ENCODE results near the gene SERPINA6.
"Not testable (repeated sequence)": the region's sequence is repeated elsewhere in the genome, so short reads cannot be mapped to it uniquely, and the experiment has no call there.

Gene SERPINA6

DNA sequence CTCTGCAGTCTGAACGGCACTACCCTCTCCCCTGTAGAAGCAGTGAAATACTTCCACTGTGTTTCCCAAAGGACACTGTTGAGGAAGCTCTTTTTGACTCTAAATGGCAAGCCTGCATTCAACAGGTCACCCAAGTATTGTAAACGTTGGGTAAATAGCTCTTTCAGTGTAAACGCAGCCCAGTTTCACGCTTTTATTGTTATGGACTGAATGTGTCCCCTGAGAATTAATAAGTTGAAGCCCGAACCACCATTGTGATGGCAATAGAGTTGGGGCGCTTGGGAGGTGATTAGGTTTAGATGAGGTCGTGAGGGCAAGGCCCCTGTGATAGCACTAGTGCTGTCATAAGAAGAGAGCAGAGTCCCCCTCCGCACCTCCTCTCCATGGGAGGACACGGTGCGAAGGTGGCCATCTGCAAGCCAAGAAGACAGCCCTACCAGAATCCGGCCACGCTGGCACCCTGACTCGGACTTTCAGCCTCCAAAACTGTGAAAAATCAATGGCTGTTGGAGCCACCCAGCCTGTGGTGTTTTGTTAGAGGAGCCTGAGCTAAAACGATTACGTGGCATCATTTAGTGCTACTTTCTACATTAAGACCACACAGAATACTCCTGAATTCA, 31.1 kb downstream of the SERPINA6 start:
- DNase-seq = no peak

DNA sequence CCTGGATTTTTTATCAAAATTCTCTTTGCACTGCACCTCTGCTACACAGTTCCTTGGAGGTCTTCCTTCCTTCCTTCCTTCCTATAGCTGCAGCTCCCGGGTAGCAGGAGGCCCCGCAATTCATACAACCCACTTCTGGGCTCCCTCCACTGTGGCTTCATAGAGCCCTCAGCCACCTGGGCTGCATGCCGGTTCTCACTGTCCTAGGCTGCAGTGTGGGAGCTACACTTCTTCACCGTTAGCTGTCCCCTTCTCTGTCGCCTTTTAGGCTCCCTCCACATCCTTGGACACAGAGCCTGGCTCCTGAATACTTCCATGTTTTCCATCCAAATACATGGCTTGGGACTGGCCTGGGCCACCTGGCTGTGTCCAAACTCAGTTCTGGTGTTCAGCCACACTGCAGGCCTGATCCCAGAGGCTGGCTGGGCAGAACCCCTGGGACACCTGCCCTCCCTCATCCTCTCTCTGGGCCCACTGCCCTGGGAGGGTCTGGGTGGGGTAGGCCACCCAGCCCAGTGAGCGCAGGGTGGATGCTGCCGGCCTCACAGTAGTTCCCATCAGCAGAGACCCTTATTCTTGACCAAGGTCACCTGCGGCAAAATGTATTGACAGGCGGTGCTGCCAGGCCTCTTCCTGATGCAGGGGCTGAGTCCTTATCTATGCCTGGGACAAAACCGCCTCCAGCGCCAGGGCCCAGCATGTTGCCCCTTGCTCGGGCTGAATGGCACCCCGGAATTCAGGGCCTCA, 31.8 kb downstream of the SERPINA6 start:
- DNase-seq = no peak

DNA sequence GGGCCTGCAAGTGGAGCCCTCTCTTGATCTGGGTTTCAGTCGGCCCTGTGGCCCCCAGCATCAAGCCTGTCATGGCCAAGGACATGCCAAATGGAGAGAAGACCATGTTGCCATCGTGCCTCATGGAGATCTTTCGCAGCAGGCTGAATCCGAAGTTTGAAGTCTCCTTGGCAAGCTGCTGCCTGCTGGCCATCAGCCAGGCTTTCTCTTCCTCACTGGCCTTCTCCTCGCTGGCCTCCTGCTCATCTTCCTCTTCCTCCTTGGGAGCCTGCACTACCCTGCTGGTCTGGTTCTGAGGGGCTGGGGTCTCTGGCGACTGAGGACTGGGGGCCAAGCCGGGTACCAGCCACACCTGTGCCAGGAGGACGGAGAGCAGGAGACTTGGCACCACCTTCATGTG, 32.9 kb downstream of the SERPINA6 start:
- DNase-seq = no peak

DNA sequence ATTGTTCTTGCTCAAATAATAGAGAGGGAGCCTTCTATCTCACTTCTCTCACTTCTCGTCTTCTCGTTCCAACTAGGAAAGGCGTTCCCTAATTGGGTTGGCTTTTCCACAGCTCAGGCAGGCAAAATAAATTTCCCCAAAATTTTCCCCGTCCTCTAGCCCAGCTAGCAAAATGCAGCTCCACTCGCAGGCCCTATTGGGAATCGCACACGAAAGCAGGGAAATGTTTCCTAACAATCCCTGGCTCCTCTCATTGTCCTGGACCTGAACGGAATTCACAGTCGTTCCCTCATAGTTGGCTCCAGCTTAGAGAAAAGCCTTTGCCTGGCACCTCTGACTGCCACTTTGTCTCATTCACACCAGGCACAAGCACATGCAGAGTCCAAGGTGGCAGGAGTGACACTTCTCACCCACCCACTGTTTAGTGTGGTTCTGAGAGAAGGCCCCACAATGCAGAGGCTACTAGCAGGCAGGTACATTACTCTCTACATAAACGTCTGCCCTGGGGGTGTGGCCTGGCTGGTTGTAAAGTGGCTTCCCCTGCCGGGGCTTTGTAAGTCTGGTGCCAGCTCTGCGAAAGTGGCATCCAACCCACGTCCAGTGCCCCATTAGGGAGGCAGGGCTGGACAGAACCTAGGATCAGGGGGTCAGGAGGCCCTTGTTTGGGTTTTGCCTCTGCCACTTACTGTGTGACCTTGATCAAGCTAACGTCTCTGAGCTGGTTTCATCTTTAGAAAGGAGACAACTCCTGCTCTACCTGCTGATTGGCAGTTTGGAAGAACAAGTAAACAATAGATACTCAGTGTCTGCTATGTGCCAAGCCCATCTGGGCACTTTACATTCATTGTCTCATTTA, 34.3 kb downstream of the SERPINA6 start:
- no peak for DNase-seq

DNA sequence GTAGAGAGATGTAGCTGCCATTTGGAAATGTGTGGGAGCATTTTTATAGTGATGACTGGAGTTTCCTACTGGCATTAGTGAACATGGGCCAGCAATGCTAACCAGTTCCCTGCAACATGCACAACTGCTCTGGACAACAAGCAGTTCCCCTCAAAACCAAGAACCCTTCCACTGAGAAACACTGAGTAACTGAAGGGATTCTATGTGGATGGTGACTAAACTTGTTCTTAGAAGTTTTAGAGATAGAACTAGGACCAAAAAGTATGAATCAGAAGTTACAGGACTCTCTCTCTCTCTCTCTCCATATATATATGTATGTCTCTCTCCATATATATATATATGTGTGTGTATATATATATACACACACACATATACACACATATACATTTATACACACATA, 38.0 kb downstream of the SERPINA6 start:
- DNase-seq = no peak

DNA sequence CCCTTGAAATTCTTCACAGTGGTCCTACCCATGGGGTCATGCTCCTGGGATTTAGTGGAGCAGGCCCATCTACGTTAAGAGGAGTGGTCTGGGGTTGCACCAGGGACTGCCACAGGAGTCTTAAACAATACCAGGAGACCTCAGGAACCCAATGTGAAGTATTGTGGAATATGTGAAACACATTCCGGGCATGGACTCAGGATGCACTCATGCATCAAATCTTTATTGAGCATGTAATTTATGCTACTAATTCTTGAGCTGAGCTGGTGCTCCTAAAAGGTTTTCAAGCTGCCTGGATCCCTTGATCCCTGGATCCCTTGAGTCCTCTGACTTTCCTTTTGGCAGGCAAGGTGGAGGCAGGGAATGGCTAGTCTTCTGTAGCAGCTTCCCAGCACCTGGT, 38.9 kb downstream of the SERPINA6 start:
- no peak for DNase-seq

DNA sequence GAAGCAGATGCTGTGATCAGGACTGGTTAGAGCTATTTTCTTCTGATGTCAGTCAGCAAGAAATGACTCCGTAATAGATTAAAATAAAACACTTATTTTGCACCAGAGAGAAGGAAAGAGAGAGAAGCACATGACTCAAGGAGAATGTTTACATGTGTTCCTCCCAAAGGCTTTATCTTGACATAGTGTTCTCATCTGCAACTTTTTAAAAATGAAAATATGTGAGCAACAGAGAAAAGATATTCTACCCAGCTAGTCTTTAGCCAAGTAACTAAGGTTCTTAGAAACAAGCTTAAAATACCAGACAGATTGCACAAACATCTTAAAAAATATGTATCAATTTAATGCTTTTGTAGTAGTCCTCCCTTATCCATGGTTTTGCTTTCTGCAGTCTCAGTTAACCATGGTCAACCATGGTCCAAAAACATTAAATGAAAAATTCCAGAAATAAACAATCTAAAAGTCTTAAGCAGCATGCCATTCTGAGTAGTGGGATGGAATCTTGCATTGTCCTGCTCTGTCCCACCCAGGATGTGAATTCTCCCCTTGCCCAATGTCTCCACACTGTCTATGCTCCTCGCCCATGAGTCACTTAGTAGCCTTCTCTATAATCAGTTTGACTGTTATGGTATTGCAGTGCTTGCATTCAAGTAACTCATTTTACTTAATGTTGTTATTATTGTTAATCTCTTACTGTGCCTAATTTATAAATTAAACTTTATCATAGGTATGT, 40.0 kb downstream of the SERPINA6 start:
- no peak for DNase-seq

DNA sequence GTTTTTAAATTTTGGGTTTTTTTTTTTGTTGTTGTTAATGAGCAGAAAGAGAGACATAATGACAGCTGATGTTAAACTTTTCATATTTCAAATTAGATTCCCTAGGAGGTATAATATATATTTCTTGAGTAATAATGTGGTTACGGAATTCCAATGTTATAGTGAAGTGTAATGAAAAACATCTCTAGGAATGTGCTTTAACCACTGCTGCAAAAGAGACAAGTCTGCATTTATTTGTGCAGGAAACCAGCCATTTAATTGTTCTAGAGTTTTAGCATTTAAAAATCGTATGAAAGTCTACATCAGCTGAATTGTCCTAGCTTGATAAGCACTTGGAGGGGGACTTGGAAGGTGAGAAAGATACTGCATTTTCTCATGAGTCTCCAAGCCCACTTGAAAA, 44.4 kb downstream of the SERPINA6 start:
- DNase-seq = no peak

DNA sequence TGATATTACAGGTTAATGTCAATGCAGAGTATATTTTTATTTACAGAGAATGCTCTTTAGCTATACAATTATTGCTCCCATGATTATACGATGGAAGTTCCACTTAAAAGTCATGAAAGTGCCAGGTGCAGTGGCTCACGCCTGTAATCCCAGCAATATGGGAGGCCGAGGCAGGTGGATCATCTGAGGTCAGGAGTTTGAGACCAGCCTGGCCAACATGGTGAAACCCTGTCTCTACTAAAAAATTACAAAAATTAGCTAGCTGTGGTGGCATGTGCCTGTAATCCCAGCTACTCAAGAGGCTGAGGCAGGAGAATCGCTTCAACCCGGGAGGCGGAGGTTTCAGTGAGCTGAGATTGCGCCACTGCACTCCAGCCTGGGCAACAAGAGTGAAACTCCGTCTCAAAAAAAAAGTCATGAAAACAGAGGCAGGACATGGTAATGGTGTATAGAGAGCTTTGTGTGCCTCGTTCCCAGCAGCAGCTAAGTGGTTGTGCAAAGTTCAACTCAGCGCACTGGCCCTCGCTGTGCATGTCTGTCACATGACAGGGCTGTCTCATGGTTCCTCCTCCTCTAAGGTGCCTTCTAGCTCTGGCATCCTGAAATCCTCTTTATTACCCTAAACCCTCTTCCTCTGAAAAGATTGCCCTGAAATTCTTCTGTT, 46.1 kb downstream of the SERPINA6 start:
- not testable (repeated sequence) for DNase-seq

DNA sequence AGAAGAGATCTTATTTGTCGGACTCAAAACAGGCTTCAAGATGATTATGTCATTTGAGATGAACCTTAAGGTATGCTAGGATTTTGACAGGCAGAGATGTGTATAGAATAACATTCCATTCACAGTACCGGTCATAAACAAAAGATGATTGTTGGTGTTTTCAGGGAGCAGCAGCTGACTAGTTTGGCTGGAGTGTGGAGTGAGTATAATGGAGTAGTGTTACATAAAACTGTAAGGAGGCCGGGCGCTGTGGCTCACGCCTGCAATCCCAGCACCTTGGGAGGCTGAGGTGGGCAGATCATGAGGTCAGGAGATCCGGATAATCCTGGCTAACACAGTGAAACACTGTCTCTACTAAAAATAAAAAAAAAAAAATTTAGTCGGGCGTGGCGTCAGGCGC, 54.0 kb downstream of the SERPINA6 start:
- DNase-seq = no peak

DNA sequence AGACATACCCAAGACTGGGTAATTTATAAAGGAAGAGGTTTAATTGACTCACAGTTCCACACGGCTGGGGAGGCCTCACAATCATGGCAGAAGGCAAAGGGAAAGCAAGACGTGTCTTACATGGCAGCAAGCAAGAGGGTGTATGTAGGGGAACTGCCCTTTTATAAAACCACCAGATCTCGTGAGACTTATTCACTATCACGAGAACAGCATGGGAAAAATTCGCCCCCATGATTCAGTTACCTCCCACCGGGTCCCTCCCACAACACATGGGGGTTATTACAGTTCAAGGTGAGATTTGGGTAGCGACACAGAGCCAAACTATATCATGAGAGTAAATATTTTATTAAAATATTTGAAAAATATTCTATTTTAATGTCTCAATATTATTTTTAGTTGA, 54.6 kb downstream of the SERPINA6 start:
- DNase-seq = not testable (repeated sequence)

DNA sequence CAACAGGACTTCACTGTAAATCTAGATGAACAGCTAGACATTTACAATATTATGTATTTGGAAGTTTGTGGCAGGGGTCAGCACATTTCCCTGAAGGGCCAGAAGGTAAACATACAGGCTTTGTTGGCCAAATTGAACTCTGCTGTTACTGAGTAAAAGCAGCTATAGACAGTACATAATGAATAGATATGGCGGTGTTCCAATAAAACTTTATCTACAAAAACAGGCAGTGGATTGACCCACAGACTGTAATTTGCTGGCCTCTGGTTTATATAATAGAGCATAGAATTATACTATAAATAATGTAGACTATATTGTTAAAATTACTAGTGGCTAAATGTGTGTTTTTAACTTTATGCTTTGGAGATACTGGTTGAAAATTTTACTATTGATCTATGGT, 55.8 kb downstream of the SERPINA6 start:
- DNase-seq = no peak

DNA sequence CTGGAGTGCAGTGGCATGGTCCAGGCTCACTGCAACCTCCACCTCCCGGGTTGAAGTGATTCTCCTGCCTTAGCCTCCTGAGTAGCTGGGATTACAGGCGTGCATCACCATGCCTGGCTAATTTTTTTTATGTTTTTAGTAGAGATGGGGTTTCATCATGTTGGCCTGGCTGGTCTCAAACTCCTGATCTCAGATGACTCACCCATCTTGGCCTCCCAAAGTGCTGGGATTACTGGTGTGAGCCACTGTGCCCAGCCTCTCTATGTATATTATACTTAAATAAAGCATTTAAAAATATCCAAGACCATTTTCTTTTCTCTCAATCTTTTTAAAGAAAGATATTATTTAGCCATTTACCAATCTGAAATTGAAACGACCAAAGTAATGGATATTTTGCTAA, 58.9 kb downstream of the SERPINA6 start:
- peak; percentile 22 for DNase-seq

Measured in HCEC 1CT (cell line).